ENCODE results near the gene PCNT.

Gene PCNT

DNA sequence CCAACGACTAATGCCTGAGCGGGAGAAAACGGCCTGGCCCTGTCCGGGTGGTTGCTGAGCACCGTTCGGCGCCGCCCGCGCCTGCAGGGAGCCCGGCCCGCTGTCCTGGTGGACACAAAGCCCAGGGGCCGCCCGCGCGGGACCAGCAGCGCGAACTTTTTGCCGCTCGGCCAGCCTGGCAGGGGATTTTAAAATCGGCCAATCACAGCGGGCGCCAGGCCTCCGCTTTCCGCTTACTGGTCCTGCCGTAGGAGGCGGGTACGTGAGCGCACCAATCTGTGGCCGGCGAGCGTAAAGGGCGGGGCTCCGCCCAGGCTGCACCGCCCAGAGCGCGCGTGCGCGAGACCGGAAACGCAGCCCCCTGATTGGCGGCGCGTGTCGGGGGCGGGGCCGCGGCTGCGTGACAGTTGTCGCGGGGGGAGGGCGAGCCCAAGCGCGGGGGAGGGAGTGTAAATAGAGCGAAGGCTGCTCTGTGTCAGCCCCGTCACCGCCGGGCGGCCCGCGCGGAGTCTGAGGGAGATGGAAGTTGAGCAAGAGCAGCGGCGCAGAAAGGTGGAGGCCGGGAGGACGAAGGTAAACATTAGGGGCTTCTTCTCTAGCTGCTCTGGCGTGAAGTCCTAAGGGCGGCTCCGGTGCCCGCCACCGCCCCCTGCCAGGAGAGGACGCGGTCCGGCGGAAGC lies at the start of gene PCNT, which contains the start of gene C21orf58:
PCNT (plus strand) TSS at position 447 of the 680 bp plus-strand sequence; CDS start at position 520, 73 bp downstream.
C21orf58 (minus strand) TSS at position 161 of the 680 bp plus-strand sequence. CDS start 1,132 bp downstream, outside the sequence.
- DNase-seq = peak; percentile 95

DNA sequence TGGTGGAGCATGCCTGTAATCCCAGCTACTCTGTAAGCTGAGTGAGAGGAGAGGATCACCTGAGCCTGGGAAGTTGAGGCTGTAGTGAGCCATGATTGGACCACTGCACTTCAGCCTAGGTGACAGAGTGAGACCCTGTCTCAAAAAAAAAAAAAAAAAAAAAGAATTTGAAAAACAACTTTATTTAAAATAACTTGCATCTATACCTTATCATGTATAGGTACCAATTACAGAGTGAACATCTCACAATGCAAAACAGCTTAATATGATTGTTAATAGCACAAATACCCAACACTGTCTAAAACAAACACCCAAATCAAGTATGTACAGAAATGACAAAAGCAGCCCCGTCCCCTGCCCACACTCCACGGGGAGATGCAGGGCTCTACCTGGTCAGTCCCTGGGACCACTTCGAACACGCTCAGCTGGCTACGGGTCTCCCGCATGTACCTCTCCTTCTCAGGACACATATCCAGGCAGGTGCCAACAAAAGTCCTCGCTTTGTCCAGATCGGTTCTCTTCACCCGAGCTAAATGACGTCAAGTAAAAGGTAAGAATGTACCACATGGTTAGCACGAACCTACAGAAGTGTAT lies 49.1 kb upstream of the PCNT start:
- no peak for DNase-seq

GRCh38 chr21:46284077-46284644 lies 39.8 kb upstream of the PCNT start:
- no peak for DNase-seq

GRCh38 chr21:46284733-46285132 lies 39.2 kb upstream of the PCNT start:
- DNase-seq = no peak

- DNase-seq = no peak
Observed at GRCh38 chr21:46285206-46285661, 38.7 kb upstream of the PCNT start, which contains the start of gene MCM3AP. MCM3AP (minus strand) TSS chr21:46285611; CDS start chr21:46285286, 325 bp downstream.

GRCh38 chr21:46285761-46286647 lies 38.0 kb upstream of the PCNT start, which contains the start of gene YBEY:
YBEY (plus strand) TSS chr21:46286342; CDS start chr21:46286914, 572 bp downstream.
- peak; percentile 75 for DNase-seq

GRCh38 chr21:46286648-46287002 lies 37.3 kb upstream of the PCNT start:
- DNase-seq = peak; percentile 48

DNA sequence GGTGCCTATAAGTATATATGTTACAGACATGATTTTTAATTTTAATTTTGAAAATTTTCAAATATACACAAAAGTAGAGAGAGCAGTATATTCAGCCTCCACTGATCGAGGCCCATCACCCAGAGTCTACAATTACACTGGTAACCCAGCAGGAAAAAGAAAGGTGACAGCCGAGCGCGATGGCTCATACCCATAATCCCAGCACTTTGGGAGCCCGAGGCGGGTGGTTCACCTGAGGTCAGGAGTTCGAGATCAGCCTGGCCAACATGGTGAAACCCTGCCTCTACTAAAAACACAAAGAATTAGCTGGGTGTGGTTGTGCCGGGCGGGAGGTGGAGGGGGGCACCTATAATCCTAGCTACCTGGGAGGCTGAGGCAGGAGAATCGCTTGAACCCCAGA lies 36.4 kb upstream of the PCNT start:
- DNase-seq = no peak

DNA sequence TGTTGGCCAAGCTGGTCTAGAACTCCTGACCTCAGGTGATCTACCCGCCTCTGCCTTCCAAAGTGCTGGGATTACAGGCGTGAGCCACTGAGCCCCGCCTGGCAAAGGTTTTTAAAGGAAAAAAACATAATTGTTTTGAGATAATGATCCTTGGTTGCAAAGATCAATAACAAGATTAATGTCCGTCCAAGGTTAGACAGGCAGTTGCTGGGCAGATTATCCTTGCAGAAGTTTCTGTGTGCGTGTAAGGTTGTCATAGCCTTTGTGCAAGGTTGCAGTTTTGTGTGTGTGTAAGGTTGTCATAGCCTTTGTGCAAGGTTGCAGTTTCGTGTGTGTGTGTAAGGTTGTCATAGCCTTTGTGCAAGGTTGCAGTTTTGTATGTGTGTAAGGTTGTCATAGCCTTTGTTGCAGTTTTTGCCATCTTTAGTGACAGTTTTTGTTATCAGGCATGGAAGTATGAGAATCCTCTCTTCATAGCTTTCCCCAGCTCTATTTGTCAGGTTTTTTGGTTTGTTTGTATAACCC lies 34.2 kb upstream of the PCNT start:
- no peak for DNase-seq

- DNase-seq = no peak
Observed at GRCh38 chr21:46291561-46291960, 32.4 kb upstream of the PCNT start.

GRCh38 chr21:46294647-46295176 lies 29.2 kb upstream of the PCNT start:
- no peak for DNase-seq

DNA sequence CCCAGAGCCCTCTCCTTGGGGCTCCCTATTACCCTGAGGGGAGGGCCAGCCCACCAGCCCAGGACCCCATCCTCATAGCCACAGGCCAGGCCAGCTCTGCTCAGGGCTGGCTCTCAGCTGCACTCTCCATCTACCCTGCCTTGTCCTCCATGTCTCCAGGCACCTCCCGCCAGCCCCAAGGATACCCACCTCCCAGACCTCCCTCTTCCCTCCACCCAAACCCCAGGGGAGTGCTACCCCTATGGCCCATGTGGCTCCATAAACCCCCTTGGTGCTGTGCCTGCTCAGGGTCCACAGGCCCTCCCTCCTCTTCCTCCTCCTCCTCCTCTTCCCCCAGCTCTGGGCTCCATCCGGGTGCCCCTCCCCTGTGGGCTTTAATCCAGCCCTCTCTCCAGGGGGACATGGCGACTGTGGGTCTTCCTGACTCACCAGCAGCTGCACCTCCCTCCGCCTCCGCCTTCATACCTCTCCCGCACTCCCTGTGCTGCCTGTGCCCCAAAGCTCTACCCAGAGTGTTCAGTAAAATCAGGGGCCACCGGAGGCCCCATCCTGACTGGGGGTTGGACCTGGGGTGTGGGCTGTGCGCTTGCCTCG lies 28.7 kb upstream of the PCNT start:
- no peak for DNase-seq

GRCh38 chr21:46295996-46296752 lies 27.8 kb upstream of the PCNT start:
- DNase-seq = no peak

GRCh38 chr21:46297338-46298271 lies 26.4 kb upstream of the PCNT start:
- no peak for DNase-seq

- DNase-seq = no peak
Observed at GRCh38 chr21:46299167-46299566, 24.8 kb upstream of the PCNT start.

GRCh38 chr21:46301759-46302158 lies 22.2 kb upstream of the PCNT start:
- DNase-seq = no peak

- no peak for DNase-seq
Observed at GRCh38 chr21:46304437-46304836, 19.5 kb upstream of the PCNT start.

GRCh38 chr21:46304955-46305354 lies 19.0 kb upstream of the PCNT start:
- no peak for DNase-seq

DNA sequence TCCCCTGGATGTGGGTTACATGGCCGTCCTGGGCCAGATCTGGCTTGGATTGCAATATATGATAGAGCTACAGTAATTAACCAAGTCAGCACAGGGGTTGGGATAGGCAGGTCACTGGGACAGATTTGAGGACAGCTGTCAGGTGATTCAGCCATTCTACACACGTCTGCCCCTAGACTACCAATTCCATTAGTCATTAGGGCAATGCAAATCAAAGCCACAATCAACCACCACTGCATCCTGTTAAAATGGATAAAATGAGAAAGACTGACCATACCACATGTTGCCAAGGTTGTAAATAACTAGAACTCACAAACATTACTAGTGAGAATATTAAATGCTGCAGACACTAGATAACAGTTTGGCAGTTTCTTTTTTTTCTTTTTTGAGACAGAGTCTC lies 16.3 kb upstream of the PCNT start:
- DNase-seq = no peak

GRCh38 chr21:46308431-46308830 lies 15.5 kb upstream of the PCNT start:
- DNase-seq = no peak

All from DMS 273 treated with DMSO at 0.1 percent for 48 hours (cell line).